Measurements from ENCODE around the gene OBSCN. TPM values are rescaled to one million over a fixed set of nuclear protein-coding genes. Genes with fewer than 3 reads are reported as not detected.

Gene OBSCN
- total and polyA plus RNA-seq, 10 of the 15 experiments (the other 5 are each of a cell fraction or from before 2014, with no cell fraction given), result 0.01 to 0.36 (median 0.08) TPM; not detected in 2

DNA sequence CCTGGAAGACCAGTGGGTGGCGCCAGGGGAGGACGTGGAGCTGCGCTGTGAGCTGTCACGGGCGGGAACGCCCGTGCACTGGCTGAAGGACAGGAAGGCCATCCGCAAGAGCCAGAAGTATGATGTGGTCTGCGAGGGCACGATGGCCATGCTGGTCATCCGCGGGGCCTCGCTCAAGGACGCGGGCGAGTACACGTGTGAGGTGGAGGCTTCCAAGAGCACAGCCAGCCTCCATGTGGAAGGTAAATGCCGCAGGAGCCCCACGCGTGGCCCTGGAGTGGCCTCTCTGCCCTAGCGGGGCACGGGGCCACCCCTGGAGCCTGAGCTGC is 75.2 kb downstream of the OBSCN start:
- Histone ChIP-seq H3K9me3 (replicated peaks; ENCODE audit: control insufficient read depth, insufficient read depth, low read length) (no peaks in the 10 kb centered on the region), H3K4me2 (ENCODE audit: control insufficient read depth, insufficient read depth) (no peak overlapping the region), H3K4me1 (ENCODE audit: control insufficient read depth, insufficient read depth, low read length) (no peaks in the 10 kb centered on the region), H3K27me3 (replicated peaks in 1 of 2; ENCODE audit: control insufficient read depth in 2 of 2, insufficient read depth in 2 of 2, low read length in 1 of 2) (no peaks in the 10 kb centered on the region), H3K4me3 (no peak overlapping the region), H3K36me3 (ENCODE audit: control insufficient read depth in 2 of 2, insufficient read depth in 2 of 2, low read length in 1 of 2) (no peaks in the 10 kb centered on the region), H3K9ac (ENCODE audit: control insufficient read depth, insufficient read depth, low read length) (no peak overlapping the region), H3K79me2 (ENCODE audit: control insufficient read depth, insufficient read depth, low read length) (no peaks in the 10 kb centered on the region), H2AFZ (ENCODE audit: control insufficient read depth, low read depth, low read length) (no peak overlapping the region), H3K27ac (ENCODE audit: control insufficient read depth, insufficient read depth) (no peak overlapping the region), H4K20me1 (ENCODE audit: control insufficient read depth, insufficient read depth) (no peaks in the 10 kb centered on the region)
- BruUV-seq (replicated peaks), result no TSS peak
- SMC1A ChIA-PET (ENCODE audit: uncharacterized antibody, unreplicated experiment), result no interaction called here
- WGBS (ENCODE audit: insufficient coverage, insufficient replicate concordance, low lambda C conversion rate, missing lambda C conversion rate), result 69% methylated on average over 22 of the region's 22 CpGs
- CTCF ChIA-PET, result no interaction called here
- no peak for TF ChIP-seq TCF3 (IDR thresholded peaks at IDR 0.05; ENCODE audit: borderline replicate concordance, insufficient read depth, low read depth, low read length)
- no peak for TF ChIP-seq IRF4 (IDR thresholded peaks at IDR 0.05; ENCODE audit: low read depth, low read length)
- no peak for TF ChIP-seq EGR1 (IDR thresholded peaks at IDR 0.05; ENCODE audit: borderline replicate concordance in 1 of 2, low read depth in 2 of 2, low read length in 2 of 2)
- TF ChIP-seq, protein P1, sequence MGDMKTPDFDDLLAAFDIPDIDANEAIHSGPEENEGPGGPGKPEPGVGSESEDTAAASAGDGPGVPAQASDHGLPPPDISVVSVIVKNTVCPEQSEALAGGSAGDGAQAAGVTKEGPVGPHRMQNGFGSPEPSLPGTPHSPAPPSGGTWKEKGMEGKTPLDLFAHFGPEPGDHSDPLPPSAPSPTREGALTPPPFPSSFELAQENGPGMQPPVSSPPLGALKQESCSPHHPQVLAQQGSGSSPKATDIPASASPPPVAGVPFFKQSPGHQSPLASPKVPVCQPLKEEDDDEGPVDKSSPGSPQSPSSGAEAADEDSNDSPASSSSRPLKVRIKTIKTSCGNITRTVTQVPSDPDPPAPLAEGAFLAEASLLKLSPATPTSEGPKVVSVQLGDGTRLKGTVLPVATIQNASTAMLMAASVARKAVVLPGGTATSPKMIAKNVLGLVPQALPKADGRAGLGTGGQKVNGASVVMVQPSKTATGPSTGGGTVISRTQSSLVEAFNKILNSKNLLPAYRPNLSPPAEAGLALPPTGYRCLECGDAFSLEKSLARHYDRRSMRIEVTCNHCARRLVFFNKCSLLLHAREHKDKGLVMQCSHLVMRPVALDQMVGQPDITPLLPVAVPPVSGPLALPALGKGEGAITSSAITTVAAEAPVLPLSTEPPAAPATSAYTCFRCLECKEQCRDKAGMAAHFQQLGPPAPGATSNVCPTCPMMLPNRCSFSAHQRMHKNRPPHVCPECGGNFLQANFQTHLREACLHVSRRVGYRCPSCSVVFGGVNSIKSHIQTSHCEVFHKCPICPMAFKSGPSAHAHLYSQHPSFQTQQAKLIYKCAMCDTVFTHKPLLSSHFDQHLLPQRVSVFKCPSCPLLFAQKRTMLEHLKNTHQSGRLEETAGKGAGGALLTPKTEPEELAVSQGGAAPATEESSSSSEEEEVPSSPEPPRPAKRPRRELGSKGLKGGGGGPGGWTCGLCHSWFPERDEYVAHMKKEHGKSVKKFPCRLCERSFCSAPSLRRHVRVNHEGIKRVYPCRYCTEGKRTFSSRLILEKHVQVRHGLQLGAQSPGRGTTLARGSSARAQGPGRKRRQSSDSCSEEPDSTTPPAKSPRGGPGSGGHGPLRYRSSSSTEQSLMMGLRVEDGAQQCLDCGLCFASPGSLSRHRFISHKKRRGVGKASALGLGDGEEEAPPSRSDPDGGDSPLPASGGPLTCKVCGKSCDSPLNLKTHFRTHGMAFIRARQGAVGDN (IDR thresholded peaks at IDR 0.05), result no peak
- TF ChIP-seq FOXK2 (IDR thresholded peaks at IDR 0.05), result no peak
- no peak for TF ChIP-seq FOXM1 (IDR thresholded peaks at IDR 0.05; ENCODE audit: low read depth, low read length)
- TF ChIP-seq, protein P2, sequence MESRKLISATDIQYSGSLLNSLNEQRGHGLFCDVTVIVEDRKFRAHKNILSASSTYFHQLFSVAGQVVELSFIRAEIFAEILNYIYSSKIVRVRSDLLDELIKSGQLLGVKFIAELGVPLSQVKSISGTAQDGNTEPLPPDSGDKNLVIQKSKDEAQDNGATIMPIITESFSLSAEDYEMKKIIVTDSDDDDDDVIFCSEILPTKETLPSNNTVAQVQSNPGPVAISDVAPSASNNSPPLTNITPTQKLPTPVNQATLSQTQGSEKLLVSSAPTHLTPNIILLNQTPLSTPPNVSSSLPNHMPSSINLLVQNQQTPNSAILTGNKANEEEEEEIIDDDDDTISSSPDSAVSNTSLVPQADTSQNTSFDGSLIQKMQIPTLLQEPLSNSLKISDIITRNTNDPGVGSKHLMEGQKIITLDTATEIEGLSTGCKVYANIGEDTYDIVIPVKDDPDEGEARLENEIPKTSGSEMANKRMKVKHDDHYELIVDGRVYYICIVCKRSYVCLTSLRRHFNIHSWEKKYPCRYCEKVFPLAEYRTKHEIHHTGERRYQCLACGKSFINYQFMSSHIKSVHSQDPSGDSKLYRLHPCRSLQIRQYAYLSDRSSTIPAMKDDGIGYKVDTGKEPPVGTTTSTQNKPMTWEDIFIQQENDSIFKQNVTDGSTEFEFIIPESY (IDR thresholded peaks at IDR 0.05), result no peak
- no peak for TF ChIP-seq DPF2 (IDR thresholded peaks at IDR 0.05)
- TF ChIP-seq RAD21 (IDR thresholded peaks at IDR 0.05; ENCODE audit: insufficient read depth, low read depth, low read length), result no peak
- no peak for TF ChIP-seq LARP7 (IDR thresholded peaks at IDR 0.05)
- TF ChIP-seq SIX5 (IDR thresholded peaks at IDR 0.05; ENCODE audit: low read depth, low read length, severe bottlenecking), result no peak
- no peak for TF ChIP-seq ZZZ3 (IDR thresholded peaks at IDR 0.05; ENCODE audit: control insufficient read depth, insufficient read length, low read depth)
- no peak for TF ChIP-seq IKZF1 (conservative IDR thresholded peaks at IDR 0.05)
- TF ChIP-seq, protein P3, sequence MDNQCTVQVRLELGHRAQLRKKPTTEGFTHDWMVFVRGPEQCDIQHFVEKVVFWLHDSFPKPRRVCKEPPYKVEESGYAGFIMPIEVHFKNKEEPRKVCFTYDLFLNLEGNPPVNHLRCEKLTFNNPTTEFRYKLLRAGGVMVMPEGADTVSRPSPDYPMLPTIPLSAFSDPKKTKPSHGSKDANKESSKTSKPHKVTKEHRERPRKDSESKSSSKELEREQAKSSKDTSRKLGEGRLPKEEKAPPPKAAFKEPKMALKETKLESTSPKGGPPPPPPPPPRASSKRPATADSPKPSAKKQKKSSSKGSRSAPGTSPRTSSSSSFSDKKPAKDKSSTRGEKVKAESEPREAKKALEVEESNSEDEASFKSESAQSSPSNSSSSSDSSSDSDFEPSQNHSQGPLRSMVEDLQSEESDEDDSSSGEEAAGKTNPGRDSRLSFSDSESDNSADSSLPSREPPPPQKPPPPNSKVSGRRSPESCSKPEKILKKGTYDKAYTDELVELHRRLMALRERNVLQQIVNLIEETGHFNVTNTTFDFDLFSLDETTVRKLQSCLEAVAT (IDR thresholded peaks at IDR 0.05), result no peak
- no peak for TF ChIP-seq YBX1 (IDR thresholded peaks at IDR 0.05)
- no peak for DNase-seq (ENCODE audit: low read depth, low spot score)
- RAD21 ChIA-PET (ENCODE audit: unreplicated experiment), result no interaction called here
- POLR2A ChIA-PET, result no interaction called here
- FAIRE-seq, result no peak
- intact Hi-C loops (cut with micrococcal nuclease; ENCODE audit: unreplicated experiment), result loop anchor here (10.0 kb wide), 1 partner anchor 68 kb away; no protein-coding TSS in a partner anchor
- in situ Hi-C loops (cut with MboI), result no loop called here
- no peak for ATAC-seq
